Activated CD4-positive, alpha-beta T cell treated with anti-CD3 and anti-CD28 coated beads, Interleukin-2, amount 50 U/mL, for 4 hours (primary cell): ENCODE results near the gene NUCKS1.

Experiments used
- DNase-seq, 2 experiments: peaks; one replicate each; pipeline ENCODE4 v3.0.0-alpha.2; 2020

The NUCKS1 gene

GRCh38 chr1:205666372-205667166, 83.4 kb downstream of the NUCKS1 start:
- DNase-seq = no peak

GRCh38 chr1:205665201-205666045, 84.6 kb downstream of the NUCKS1 start:
- no peak for DNase-seq

GRCh38 chr1:205664399-205665017, 85.5 kb downstream of the NUCKS1 start:
- DNase-seq = no peak

- no peak for DNase-seq
These were observed 86.6 kb downstream of the NUCKS1 start for GRCh38 chr1:205663286-205663936.
